HG02981 (cell line): ENCODE results near the gene KRTAP5-7.
"Not testable (repeated sequence)": the region's sequence is repeated elsewhere in the genome, so short reads cannot be mapped to it uniquely, and the experiment has no call there.

Source experiments
- ATAC-seq: cut with Tn5 transposase; IDR thresholded peaks from one replicate; pipeline ENCODE4 v1.9.1; 2021; ENCODE audit warnings: mild to moderate bottlenecking, moderate library complexity; ENCODE audit not compliant: unreplicated experiment

KRTAP5-7 gene

GRCh38 chr11:71532036-71532610 lies 5.1 kb downstream of the KRTAP5-7 start:
- no peak for ATAC-seq

GRCh38 chr11:71534711-71535608 lies 7.9 kb downstream of the KRTAP5-7 start:
- ATAC-seq: not testable (repeated sequence)

- ATAC-seq: no peak
These were observed 8.8 kb downstream of the KRTAP5-7 start for GRCh38 chr11:71535825-71536224.

- ATAC-seq: no peak
These were observed 10.5 kb downstream of the KRTAP5-7 start for GRCh38 chr11:71537537-71537936.

GRCh38 chr11:71537977-71538665 lies 11.1 kb downstream of the KRTAP5-7 start, which contains the start of gene KRTAP5-8:
KRTAP5-8 (plus strand) TSS chr11:71538025; CDS start chr11:71538056, 31 bp downstream.
- not testable (repeated sequence) for ATAC-seq

GRCh38 chr11:71538666-71538990 lies 11.6 kb downstream of the KRTAP5-7 start:
- ATAC-seq: no peak

- ATAC-seq: no peak
These were observed 11.9 kb downstream of the KRTAP5-7 start for GRCh38 chr11:71539017-71539416.

GRCh38 chr11:71539971-71540370 lies 12.9 kb downstream of the KRTAP5-7 start:
- ATAC-seq: not testable (repeated sequence)

GRCh38 chr11:71540521-71541304 lies 13.6 kb downstream of the KRTAP5-7 start:
- not testable (repeated sequence) for ATAC-seq

GRCh38 chr11:71542382-71542781 lies 15.3 kb downstream of the KRTAP5-7 start:
- no peak for ATAC-seq

GRCh38 chr11:71542879-71543777 lies 16.1 kb downstream of the KRTAP5-7 start:
- no peak for ATAC-seq

- no peak for ATAC-seq
These were observed 16.8 kb downstream of the KRTAP5-7 start for GRCh38 chr11:71543866-71544265.

- ATAC-seq: no peak
These were observed 17.6 kb downstream of the KRTAP5-7 start for GRCh38 chr11:71544525-71545214.

GRCh38 chr11:71545405-71545966 lies 18.4 kb downstream of the KRTAP5-7 start:
- ATAC-seq: no peak

- no peak for ATAC-seq
These were observed 21.1 kb downstream of the KRTAP5-7 start, which contains the start of gene KRTAP5-9 for GRCh38 chr11:71548120-71548519. KRTAP5-9 (plus strand) TSS chr11:71548420; CDS start chr11:71548658, 238 bp downstream.

GRCh38 chr11:71548716-71549151 lies 21.7 kb downstream of the KRTAP5-7 start:
- no peak for ATAC-seq

- ATAC-seq: no peak
These were observed 24.6 kb downstream of the KRTAP5-7 start for GRCh38 chr11:71551711-71552110.

GRCh38 chr11:71554996-71555395 lies 27.9 kb downstream of the KRTAP5-7 start:
- ATAC-seq: no peak

GRCh38 chr11:71555508-71555907 lies 28.4 kb downstream of the KRTAP5-7 start:
- ATAC-seq: no peak
